ENCODE results near the gene SLC10A7. TPM values are rescaled to one million over a fixed set of nuclear protein-coding genes. Genes with fewer than 3 reads are reported as not detected.

The SLC10A7 gene
- total RNA-seq, 1 donor from 2014 or later = 6.1 TPM

GRCh38 chr4:146285037-146285436 lies 236.7 kb downstream of the SLC10A7 start:
- no peak overlapping the region for H3K4me3 ChIP-seq (ENCODE audit: low read depth, low read length)
- TF ChIP-seq CTCF (IDR thresholded peaks at IDR 0.05; ENCODE audit: insufficient read depth, low read length, poor library complexity, severe bottlenecking) = no peak

DNA sequence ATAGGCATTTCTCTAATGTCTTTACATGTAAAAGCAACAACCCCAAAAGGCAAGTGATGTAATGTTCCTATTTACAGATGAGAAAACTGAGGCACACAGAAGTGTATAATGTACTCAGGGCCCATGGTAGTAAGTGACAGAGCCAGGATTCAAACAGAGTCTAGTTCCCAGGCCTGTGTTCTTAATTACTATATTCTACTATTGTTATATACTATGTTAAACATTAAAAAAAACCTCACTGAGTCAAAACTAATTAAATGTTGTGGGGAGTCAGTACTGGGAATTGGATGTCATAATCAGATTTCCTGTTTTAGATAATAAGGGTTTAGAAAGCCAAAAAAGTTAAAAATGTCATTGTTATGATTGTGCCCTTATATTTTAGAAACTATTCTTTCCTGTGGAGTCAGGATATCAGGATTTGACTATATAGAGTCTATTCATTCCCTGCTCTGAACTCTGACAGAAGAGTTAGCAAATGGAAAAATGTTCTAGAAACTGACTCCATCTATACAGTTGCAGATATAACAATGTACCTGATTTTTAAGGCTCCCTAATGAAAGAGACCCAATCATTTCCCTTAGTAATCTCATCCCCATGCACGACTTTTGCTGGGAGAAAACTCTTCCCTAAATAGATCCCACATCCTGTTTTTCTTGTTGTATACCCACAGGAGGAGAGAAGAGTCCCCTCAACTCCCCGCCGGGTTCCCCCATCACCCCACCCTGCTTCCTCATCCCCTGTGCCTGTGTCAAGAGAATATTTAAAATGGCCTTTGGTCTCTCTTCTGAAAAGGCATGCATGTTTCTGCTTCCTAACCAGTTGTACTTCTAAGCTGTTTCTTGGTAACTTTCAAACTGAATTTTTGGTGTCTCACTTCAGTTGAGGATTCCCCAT lies 237.7 kb downstream of the SLC10A7 start:
- Histone ChIP-seq H3K36me3 (ENCODE audit: control insufficient read depth, insufficient read depth, low read length) (peaks cover 3% of the 10 kb centered on the region), H3K27me3 (ENCODE audit: control insufficient read depth, insufficient read depth, low read length) (no peaks in the 10 kb centered on the region), H3K4me3 (ENCODE audit: low read depth, low read length) (no peak overlapping the region)
- no peak for TF ChIP-seq CTCF (IDR thresholded peaks at IDR 0.05; ENCODE audit: insufficient read depth, low read length, poor library complexity, severe bottlenecking)
- DNase-seq (ENCODE audit: low read depth) = no peak

More at GRCh38 chr4:146285037-146285436, 236.7 kb downstream of the SLC10A7 start:
- no peak for DNase-seq (ENCODE audit: low read depth)
- Histone ChIP-seq H3K36me3 (ENCODE audit: control insufficient read depth, insufficient read depth, low read length) (peaks cover 3% of the 10 kb centered on the region), H3K27me3 (ENCODE audit: control insufficient read depth, insufficient read depth, low read length) (no peaks in the 10 kb centered on the region)

DNA sequence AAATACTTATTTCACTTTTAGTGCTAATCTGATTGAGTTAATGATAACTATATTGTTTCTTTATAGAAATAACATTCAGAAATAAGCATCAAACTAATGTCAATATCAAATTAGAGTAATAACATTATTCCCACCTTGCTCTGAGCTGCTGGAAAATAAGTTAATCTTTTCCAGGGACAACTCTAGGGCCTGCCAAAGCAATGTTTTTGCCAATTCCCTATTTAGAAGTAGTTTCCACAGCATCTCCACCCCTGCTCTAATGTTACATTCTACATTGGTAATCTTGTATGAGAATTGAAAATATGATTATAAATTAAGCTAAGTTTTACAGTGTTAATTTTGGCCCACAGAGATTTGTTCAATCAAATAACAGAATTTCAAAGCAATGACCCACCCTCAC lies 239.1 kb downstream of the SLC10A7 start:
- no peak for DNase-seq (ENCODE audit: low read depth)
- Histone ChIP-seq H3K27me3 (ENCODE audit: control insufficient read depth, insufficient read depth, low read length) (no peaks in the 10 kb centered on the region), H3K4me3 (ENCODE audit: low read depth, low read length) (no peak overlapping the region), H3K36me3 (ENCODE audit: control insufficient read depth, insufficient read depth, low read length) (peaks cover 3% of the 10 kb centered on the region)
- no peak for TF ChIP-seq CTCF (IDR thresholded peaks at IDR 0.05; ENCODE audit: insufficient read depth, low read length, poor library complexity, severe bottlenecking)

DNA sequence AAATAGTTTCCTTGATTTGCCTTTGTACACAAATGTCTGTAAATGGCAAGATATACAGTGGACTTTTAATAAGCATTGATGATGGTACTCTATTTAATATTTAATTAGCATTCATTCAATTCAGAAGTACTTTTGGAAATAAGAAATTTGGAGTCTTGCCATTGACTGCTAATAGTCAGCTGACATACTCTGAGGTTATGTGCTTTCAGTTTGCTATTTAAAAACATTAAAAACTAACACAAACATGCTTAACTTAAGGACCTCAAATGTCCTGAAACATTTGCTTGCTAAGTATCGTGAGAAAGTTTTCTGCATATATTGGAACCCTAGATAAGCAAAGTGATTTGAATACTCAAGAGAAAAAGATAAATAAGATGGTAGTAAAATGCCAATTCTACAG lies 242.8 kb downstream of the SLC10A7 start:
- Histone ChIP-seq H3K4me3 (ENCODE audit: low read depth, low read length) (no peak overlapping the region), H3K27me3 (ENCODE audit: control insufficient read depth, insufficient read depth, low read length) (no peaks in the 10 kb centered on the region), H3K36me3 (ENCODE audit: control insufficient read depth, insufficient read depth, low read length) (no peaks in the 10 kb centered on the region)
- DNase-seq (ENCODE audit: low read depth) = no peak
- TF ChIP-seq CTCF (IDR thresholded peaks at IDR 0.05; ENCODE audit: insufficient read depth, low read length, poor library complexity, severe bottlenecking) = no peak

GRCh38 chr4:146275370-146275769 lies 246.4 kb downstream of the SLC10A7 start:
- no peak for DNase-seq (ENCODE audit: low read depth)
- H3K4me3 ChIP-seq (ENCODE audit: low read depth, low read length) = no peak overlapping the region
- no peaks in the 10 kb centered on the region for H3K36me3 ChIP-seq (ENCODE audit: control insufficient read depth, insufficient read depth, low read length)
- H3K27me3 ChIP-seq (ENCODE audit: control insufficient read depth, insufficient read depth, low read length) = no peaks in the 10 kb centered on the region
- TF ChIP-seq CTCF (IDR thresholded peaks at IDR 0.05; ENCODE audit: insufficient read depth, low read length, poor library complexity, severe bottlenecking) = no peak

All from kidney epithelial cell (primary cell).